Spleen (tissue), 7 donors: ENCODE data around the gene FLNB.

Experiments
- POLR2A ChIP-seq, 3 donors: fragments of 450-650 bp; IDR thresholded peaks; one replicate each; pipeline ENCODE4 v1.5.1; 2017; ENCODE audit warnings: antibody characterized with exemption in 3 of 3, mild to moderate bottlenecking in 1 of 3
- POLR2AphosphoS5 ChIP-seq, 3 donors: sonication (generic); formaldehyde crosslinking; IDR thresholded peaks; one replicate each; pipeline ENCODE4 v1.5.1; 2017; ENCODE audit warnings: antibody characterized with exemption in 3 of 3
- TF ChIP-seq, protein P1 (sequence below), 11 experiments: fragments of 200-600 bp in 7 of 11; fragments of 450-650 bp in 4 of 11; sonication (generic) in 4 of 11; IDR thresholded peaks in 8 of 11; conservative IDR thresholded peaks in 3 of 11; 1 replicate in 7 of 11; 2 replicates in 4 of 11; pipeline versions ENCODE4 v1.4.0 to v1.8.0; 2016 to 2021; ENCODE audit warnings: antibody characterized with exemption in 11 of 11, inconsistent platforms in 4 of 11, mild to moderate bottlenecking in 1 of 11
- donor health status: DM: no; HTN: no; CAD: no; lungs with moderate emphysema.
- donor health status: DM: no; HTN: no; CAD: no.
- donor health status: DM: no; HTN: no; CAD: no.

GRCh38 chr3:58158442-58159153, 150.4 kb downstream of the FLNB start:
- TF ChIP-seq POLR2A (IDR thresholded peaks at IDR 0.05) (no peak), POLR2AphosphoS5 (IDR thresholded peaks at IDR 0.05) (no peak)
- TF ChIP-seq, protein P1, sequence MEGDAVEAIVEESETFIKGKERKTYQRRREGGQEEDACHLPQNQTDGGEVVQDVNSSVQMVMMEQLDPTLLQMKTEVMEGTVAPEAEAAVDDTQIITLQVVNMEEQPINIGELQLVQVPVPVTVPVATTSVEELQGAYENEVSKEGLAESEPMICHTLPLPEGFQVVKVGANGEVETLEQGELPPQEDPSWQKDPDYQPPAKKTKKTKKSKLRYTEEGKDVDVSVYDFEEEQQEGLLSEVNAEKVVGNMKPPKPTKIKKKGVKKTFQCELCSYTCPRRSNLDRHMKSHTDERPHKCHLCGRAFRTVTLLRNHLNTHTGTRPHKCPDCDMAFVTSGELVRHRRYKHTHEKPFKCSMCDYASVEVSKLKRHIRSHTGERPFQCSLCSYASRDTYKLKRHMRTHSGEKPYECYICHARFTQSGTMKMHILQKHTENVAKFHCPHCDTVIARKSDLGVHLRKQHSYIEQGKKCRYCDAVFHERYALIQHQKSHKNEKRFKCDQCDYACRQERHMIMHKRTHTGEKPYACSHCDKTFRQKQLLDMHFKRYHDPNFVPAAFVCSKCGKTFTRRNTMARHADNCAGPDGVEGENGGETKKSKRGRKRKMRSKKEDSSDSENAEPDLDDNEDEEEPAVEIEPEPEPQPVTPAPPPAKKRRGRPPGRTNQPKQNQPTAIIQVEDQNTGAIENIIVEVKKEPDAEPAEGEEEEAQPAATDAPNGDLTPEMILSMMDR (IDR thresholded peaks at IDR 0.05 in 8 of 11, conservative IDR thresholded peaks at IDR 0.05 in 3 of 11), result no peak
